Suprapubic skin (tissue), 4 donors: ENCODE measurements around the gene CELSR1. TPM values are rescaled to one million over a fixed set of nuclear protein-coding genes. Genes with fewer than 3 reads are reported as not detected.

Source experiments
- DNase-seq, 2 donors: peaks; one replicate each; pipeline ENCODE4 v3.0.0-alpha.2; 2019; ENCODE audit warnings: low spot score in 2 of 2
- H3K27ac ChIP-seq: fragments of 200-600 bp; sonication (generic); one replicate; pipeline ENCODE4 v1.5.1; 2019
- H3K27me3 ChIP-seq: fragments of 200-600 bp; sonication (generic); one replicate; pipeline ENCODE4 v1.5.1; 2019
- H3K36me3 ChIP-seq: fragments of 200-600 bp; sonication (generic); one replicate; pipeline ENCODE4 v1.5.1; 2019
- H3K4me1 ChIP-seq: fragments of 200-600 bp; sonication (generic); one replicate; pipeline ENCODE4 v1.5.1; 2019
- H3K4me3 ChIP-seq: fragments of 200-600 bp; sonication (generic); one replicate; pipeline ENCODE4 v1.5.1; 2019; ENCODE audit warnings: mild to moderate bottlenecking
- H3K9me3 ChIP-seq: fragments of 200-600 bp; sonication (generic); one replicate; pipeline ENCODE4 v1.5.1; 2019
- EP300 ChIP-seq: sonication (generic); formaldehyde crosslinking; IDR thresholded peaks from one replicate; pipeline ENCODE4 v1.6.1; 2017; ENCODE audit warnings: antibody characterized with exemption
- POLR2A ChIP-seq, 2 donors: fragments of 450-650 bp; IDR thresholded peaks; one replicate each; pipeline ENCODE4 v1.6.1; 2017; ENCODE audit warnings: antibody characterized with exemption in 2 of 2, mild to moderate bottlenecking in 2 of 2, moderate library complexity in 2 of 2
- POLR2AphosphoS5 ChIP-seq, 3 donors: sonication (generic); formaldehyde crosslinking; IDR thresholded peaks; one replicate each; pipeline ENCODE4 v1.6.1; 2017; ENCODE audit warnings: antibody characterized with exemption in 3 of 3
- WGBS: methylation state at CpG from one replicate; pipeline ENCODE4 v1.1.5; 2018; 5-methylcytosine and 5-hydroxymethylcytosine counted together
- total RNA-seq, 4 donors: library from RNA; depleted of rRNA; stranded (reverse); fragments of >200 nt; gene quantifications; one replicate each; pipeline ENCODE4 v1.1.0, GENCODE V29; 2016
- TF ChIP-seq, protein P1 (sequence below), 2 donors: fragments of 200-600 bp in 1 of 2; fragments of 450-650 bp in 1 of 2; sonication (generic) in 1 of 2; IDR thresholded peaks; one replicate each; pipeline ENCODE4 v1.5.1; 2016 to 2019; ENCODE audit warnings: antibody characterized with exemption in 2 of 2, mild to moderate bottlenecking in 1 of 2, moderate library complexity in 1 of 2

CELSR1 gene
- total RNA-seq, 4 donors from 2014 or later, result 75.6 to 102 (median 77.5) TPM

DNA sequence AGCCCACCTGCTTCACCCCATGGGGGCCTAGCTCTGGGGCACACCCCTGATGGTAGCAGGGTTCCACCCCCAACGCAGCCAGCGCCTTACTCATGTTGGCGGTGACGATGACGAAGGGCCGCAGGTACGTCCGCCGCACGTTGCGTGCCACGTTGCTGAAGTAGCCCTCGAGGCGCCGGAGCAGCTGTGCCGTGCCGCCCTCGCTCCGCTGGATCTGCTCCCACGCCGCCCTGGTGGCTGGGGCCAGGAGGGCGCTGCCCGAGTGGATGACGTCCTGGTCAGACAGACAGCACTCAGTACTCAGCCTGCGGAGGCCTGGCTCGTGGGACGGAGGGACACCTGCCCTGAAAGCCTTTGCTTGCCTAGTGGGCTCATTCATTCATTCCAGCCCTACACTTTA lies 151.1 kb downstream of the CELSR1 start:
- no peak for TF ChIP-seq POLR2A (IDR thresholded peaks at IDR 0.05)
- no peak for TF ChIP-seq EP300
- TF ChIP-seq, protein P1, sequence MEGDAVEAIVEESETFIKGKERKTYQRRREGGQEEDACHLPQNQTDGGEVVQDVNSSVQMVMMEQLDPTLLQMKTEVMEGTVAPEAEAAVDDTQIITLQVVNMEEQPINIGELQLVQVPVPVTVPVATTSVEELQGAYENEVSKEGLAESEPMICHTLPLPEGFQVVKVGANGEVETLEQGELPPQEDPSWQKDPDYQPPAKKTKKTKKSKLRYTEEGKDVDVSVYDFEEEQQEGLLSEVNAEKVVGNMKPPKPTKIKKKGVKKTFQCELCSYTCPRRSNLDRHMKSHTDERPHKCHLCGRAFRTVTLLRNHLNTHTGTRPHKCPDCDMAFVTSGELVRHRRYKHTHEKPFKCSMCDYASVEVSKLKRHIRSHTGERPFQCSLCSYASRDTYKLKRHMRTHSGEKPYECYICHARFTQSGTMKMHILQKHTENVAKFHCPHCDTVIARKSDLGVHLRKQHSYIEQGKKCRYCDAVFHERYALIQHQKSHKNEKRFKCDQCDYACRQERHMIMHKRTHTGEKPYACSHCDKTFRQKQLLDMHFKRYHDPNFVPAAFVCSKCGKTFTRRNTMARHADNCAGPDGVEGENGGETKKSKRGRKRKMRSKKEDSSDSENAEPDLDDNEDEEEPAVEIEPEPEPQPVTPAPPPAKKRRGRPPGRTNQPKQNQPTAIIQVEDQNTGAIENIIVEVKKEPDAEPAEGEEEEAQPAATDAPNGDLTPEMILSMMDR (IDR thresholded peaks at IDR 0.05), result no peak
- TF ChIP-seq POLR2AphosphoS5 (IDR thresholded peaks at IDR 0.05), result no peak
- Histone ChIP-seq H3K4me1 (peaks cover 4% of the 10 kb centered on the region), H3K9me3 (no peaks in the 10 kb centered on the region), H3K4me3 (no peak overlapping the region), H3K27me3 (no peaks in the 10 kb centered on the region), H3K27ac (no peak overlapping the region), H3K36me3 (peaks cover 12% of the 10 kb centered on the region)
- DNase-seq, result no peak
- 92% methylated on average over 27 of the region's 27 CpGs for WGBS

GRCh38 chr22:46382524-46382923 lies 154.9 kb downstream of the CELSR1 start:
- H3K36me3 ChIP-seq, result peaks cover 25% of the 10 kb centered on the region
- H3K9me3 ChIP-seq, result no peaks in the 10 kb centered on the region
- no peak for DNase-seq
- 98% methylated on average over 15 of the region's 15 CpGs for WGBS
- no peak overlapping the region for H3K27ac ChIP-seq
- TF ChIP-seq, protein P1 (IDR thresholded peaks at IDR 0.05), result no peak
- TF ChIP-seq POLR2AphosphoS5 (IDR thresholded peaks at IDR 0.05) (no peak), EP300 (no peak), POLR2A (IDR thresholded peaks at IDR 0.05) (no peak)
- no peaks in the 10 kb centered on the region for H3K4me1 ChIP-seq
- no peak overlapping the region for H3K4me3 ChIP-seq
- peaks cover 3% of the 10 kb centered on the region for H3K27me3 ChIP-seq

- Histone ChIP-seq H3K36me3 (peaks cover 28% of the 10 kb centered on the region), H3K27me3 (peaks cover 3% of the 10 kb centered on the region), H3K4me3 (no peak overlapping the region), H3K9me3 (no peaks in the 10 kb centered on the region), H3K4me1 (no peaks in the 10 kb centered on the region), H3K27ac (no peak overlapping the region)
- TF ChIP-seq, protein P1 (IDR thresholded peaks at IDR 0.05), result no peak
- TF ChIP-seq POLR2A (IDR thresholded peaks at IDR 0.05) (no peak), EP300 (no peak), POLR2AphosphoS5 (IDR thresholded peaks at IDR 0.05) (no peak)
- 92% methylated on average over 19 of the region's 27 CpGs for WGBS
- no peak for DNase-seq
Observed at GRCh38 chr22:46381731-46382130, 155.7 kb downstream of the CELSR1 start.

DNA sequence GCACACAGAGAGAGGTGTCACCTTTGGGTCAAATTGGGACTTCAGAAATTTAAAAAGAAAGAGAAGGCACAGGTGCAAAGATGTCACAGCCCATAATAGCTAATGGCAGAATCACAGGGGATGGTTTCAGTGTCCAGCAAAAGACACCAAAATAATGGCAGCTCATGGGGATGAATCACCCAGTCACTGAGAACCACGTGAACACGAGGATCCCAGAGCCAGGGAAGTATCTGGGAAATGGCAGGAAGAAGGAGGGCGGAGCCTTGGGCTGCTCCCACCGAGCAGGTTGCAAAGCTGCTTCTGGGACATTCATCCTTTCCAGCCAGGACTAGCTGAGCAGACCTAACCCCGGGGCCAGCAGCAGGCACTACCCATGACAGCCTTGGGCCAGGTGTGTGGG lies 156.3 kb downstream of the CELSR1 start:
- H3K27ac ChIP-seq, result no peak overlapping the region
- H3K4me1 ChIP-seq, result no peaks in the 10 kb centered on the region
- no peak overlapping the region for H3K4me3 ChIP-seq
- H3K27me3 ChIP-seq, result peaks cover 3% of the 10 kb centered on the region
- H3K9me3 ChIP-seq, result no peaks in the 10 kb centered on the region
- TF ChIP-seq, protein P1 (IDR thresholded peaks at IDR 0.05), result no peak
- TF ChIP-seq EP300 (no peak), POLR2A (IDR thresholded peaks at IDR 0.05) (no peak), POLR2AphosphoS5 (IDR thresholded peaks at IDR 0.05) (no peak)
- DNase-seq, result no peak
- WGBS, result 29% methylated on average over 5 of the region's 5 CpGs
- H3K36me3 ChIP-seq, result peaks cover 28% of the 10 kb centered on the region

DNA sequence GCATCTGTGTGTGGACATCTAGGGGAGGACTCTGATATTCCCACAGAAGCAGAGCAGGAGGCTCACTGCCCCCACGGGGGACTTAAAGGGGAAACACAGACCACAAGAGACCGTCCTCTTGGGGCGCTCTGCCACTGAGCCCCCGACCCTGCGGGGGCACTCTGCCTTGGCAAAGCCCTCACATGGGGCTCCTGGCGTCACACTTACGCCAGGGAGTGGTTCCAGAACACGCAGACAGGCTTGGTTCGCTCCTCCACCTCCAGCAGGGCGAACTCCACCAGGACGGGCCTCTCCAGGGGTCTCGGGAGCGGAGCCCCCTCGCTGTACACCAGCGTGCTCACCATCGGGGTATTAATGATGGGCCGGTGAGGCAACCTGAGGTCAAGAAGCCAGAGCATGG lies 156.8 kb downstream of the CELSR1 start:
- no peak for TF ChIP-seq EP300
- no peak for TF ChIP-seq POLR2AphosphoS5 (IDR thresholded peaks at IDR 0.05)
- no peak for TF ChIP-seq POLR2A (IDR thresholded peaks at IDR 0.05)
- TF ChIP-seq, protein P1 (IDR thresholded peaks at IDR 0.05), result no peak
- WGBS, result 95% methylated on average over 14 of the region's 17 CpGs
- no peak for DNase-seq
- peaks cover 28% of the 10 kb centered on the region for H3K36me3 ChIP-seq
- peaks cover 3% of the 10 kb centered on the region for H3K27me3 ChIP-seq
- H3K4me1 ChIP-seq, result no peaks in the 10 kb centered on the region
- H3K27ac ChIP-seq, result no peak overlapping the region
- no peak overlapping the region for H3K4me3 ChIP-seq
- H3K9me3 ChIP-seq, result no peaks in the 10 kb centered on the region
